Kidney (tissue), 14 donors: ENCODE data around the gene TRRAP. TPM values are rescaled to one million over a fixed set of nuclear protein-coding genes. Genes with fewer than 3 reads are reported as not detected.

Source experiments
- DNase-seq, 5 donors: peaks; one replicate each; pipeline ENCODE4 v3.0.0-alpha.2; 2013 to 2020
- FAIRE-seq: peaks from 2 replicates; lab custom pipeline; 2012; peaks lifted over from hg19 to GRCh38; lab: Jason Lieb, UNC
- H3K27ac ChIP-seq, 2 donors: one replicate each; pipeline ENCODE4 v1.7.0; 2013; ENCODE audit warnings: low read depth in 2 of 2, low read length in 2 of 2, inconsistent platforms in 1 of 2
- H3K27me3 ChIP-seq: one replicate; pipeline ENCODE4 v1.7.1; 2013; ENCODE audit warnings: low read length, inconsistent platforms; ENCODE audit not compliant: control insufficient read depth, insufficient read depth
- H3K36me3 ChIP-seq, 3 donors: one replicate each; pipeline versions ENCODE4 v1.7.0 to v1.7.1; 2013; ENCODE audit warnings: low read length in 3 of 3, control low read depth in 1 of 3, inconsistent platforms in 1 of 3; ENCODE audit not compliant: insufficient read depth in 3 of 3, control insufficient read depth in 2 of 3
- H3K4me1 ChIP-seq, 3 donors: one replicate each; pipeline versions ENCODE4 v1.7.0 to v1.7.1; 2013; ENCODE audit warnings: low read length in 3 of 3, inconsistent platforms in 1 of 3, low read depth in 1 of 3; ENCODE audit not compliant: control insufficient read depth in 2 of 3, insufficient read depth in 2 of 3
- H3K4me3 ChIP-seq, 3 donors: one replicate each; pipeline versions ENCODE4 v1.7.0 to v1.8.1; 2013; ENCODE audit warnings: low read length in 3 of 3, control low read depth in 1 of 3, inconsistent platforms in 1 of 3
- H3K9ac ChIP-seq, 3 donors: one replicate each; pipeline versions ENCODE4 v1.7.0 to v1.7.1; 2013; ENCODE audit warnings: low read length in 3 of 3, control low read depth in 1 of 3, inconsistent platforms in 1 of 3
- H3K9me3 ChIP-seq, 3 donors: one replicate each; pipeline versions ENCODE4 v1.7.0 to v1.7.1; 2013; ENCODE audit warnings: low read length in 3 of 3, control low read depth in 1 of 3, inconsistent platforms in 1 of 3; ENCODE audit not compliant: control insufficient read depth in 2 of 3, insufficient read depth in 1 of 3
- CTCF ChIP-seq: IDR thresholded peaks from 3 replicates; pipeline ENCODE4 v1.5.1; 2012; ENCODE audit warnings: mild to moderate bottlenecking, moderate library complexity, borderline replicate concordance; ENCODE audit not compliant: insufficient read depth; ENCODE audit errors: extremely low read depth
- intact Hi-C: fragments of 100-400 bp; cut with DNase I; formaldehyde crosslinking; loops from one replicate; pipeline ENCODE4 v1.11.1; 2022
- polyA plus RNA-seq: library from polyadenylated mRNA; stranded (reverse); fragments of 350-450 nt; fragmentation: Illumina TruSeq; extraction: RNeasy Lipid Tissue Mini Kit (QIAGEN cat#74804); gene quantifications from one replicate; pipeline ENCODE4 v1.2.3, GENCODE V29; 2014; ENCODE audit warnings: low read depth, low replicate concordance; ENCODE audit not compliant: insufficient read depth
- total RNA-seq: library from RNA; stranded (reverse); fragmentation: NEBNext Ultra II Directional; extraction: Animal tissue kit (Norgen Biotek cat#: 25700); gene quantifications from one replicate; pipeline ENCODE4 v1.2.1, GENCODE V29; 2021
- donor health status: control.
- donor health status: control.
- donor health status: control.
- donor health status: control.
- donor health status: control.
- donor health status: DM: yes; HTN: yes; CAD: no.
- donor health status: Normal renal cell carcinoma (clear cell type).

The TRRAP gene
- total and polyA plus RNA-seq, 2 donors from 2014 or later: 7.0 to 47.7 TPM

- Histone ChIP-seq H3K9me3 (no peaks in the 10 kb centered on the region), H3K36me3 (no peaks in the 10 kb centered on the region), H3K27ac (no peak overlapping the region), H3K4me1 (no peaks in the 10 kb centered on the region), H3K9ac (no peak overlapping the region), H3K27me3 (no peaks in the 10 kb centered on the region), H3K4me3 (no peak overlapping the region)
- intact Hi-C loops: no loop called here
- DNase-seq: no peak
- no peak for TF ChIP-seq CTCF
- no peak for FAIRE-seq
Observed at GRCh38 chr7:98837630-98837972, 40.7 kb upstream of the TRRAP start.

- Histone ChIP-seq H3K9ac (no peak overlapping the region), H3K9me3 (no peaks in the 10 kb centered on the region), H3K36me3 (no peaks in the 10 kb centered on the region), H3K4me1 (no peaks in the 10 kb centered on the region), H3K27me3 (no peaks in the 10 kb centered on the region), H3K4me3 (no peak overlapping the region), H3K27ac (no peak overlapping the region)
- DNase-seq: no peak
- no peak for FAIRE-seq
- no peak for TF ChIP-seq CTCF
- intact Hi-C loops: loop anchor here (5.0 kb wide), 1 partner anchor 408 kb away; no protein-coding TSS in a partner anchor
Observed at GRCh38 chr7:98840096-98840495, 38.2 kb upstream of the TRRAP start.

GRCh38 chr7:98840722-98841121, 37.6 kb upstream of the TRRAP start:
- H3K4me1 ChIP-seq: no peaks in the 10 kb centered on the region
- H3K27ac ChIP-seq: no peak overlapping the region
- no peak for DNase-seq
- no peaks in the 10 kb centered on the region for H3K9me3 ChIP-seq
- FAIRE-seq: no peak
- H3K4me3 ChIP-seq: no peak overlapping the region
- TF ChIP-seq CTCF: no peak
- no peak overlapping the region for H3K9ac ChIP-seq
- no peaks in the 10 kb centered on the region for H3K36me3 ChIP-seq
- H3K27me3 ChIP-seq: no peaks in the 10 kb centered on the region
- intact Hi-C loops: loop anchor here (5.0 kb wide), 1 partner anchor 408 kb away; no protein-coding TSS in a partner anchor
